Stimulated activated CD8-positive, alpha-beta memory T cell treated with anti-CD3 and anti-CD28 coated beads, Interleukin-2, amount 100 ng/mL, for 48 hours (primary cell): Measurements from ENCODE around the gene DNAJC6.
"Not testable (repeated sequence)": the region's sequence is repeated elsewhere in the genome, so short reads cannot be mapped to it uniquely, and the experiment has no call there.

Source experiments
- DNase-seq, 2 donors: peaks; one replicate each; pipeline ENCODE4 v3.0.0-alpha.2; 2020; ENCODE audit warnings: low read depth in 2 of 2

Gene DNAJC6

DNA sequence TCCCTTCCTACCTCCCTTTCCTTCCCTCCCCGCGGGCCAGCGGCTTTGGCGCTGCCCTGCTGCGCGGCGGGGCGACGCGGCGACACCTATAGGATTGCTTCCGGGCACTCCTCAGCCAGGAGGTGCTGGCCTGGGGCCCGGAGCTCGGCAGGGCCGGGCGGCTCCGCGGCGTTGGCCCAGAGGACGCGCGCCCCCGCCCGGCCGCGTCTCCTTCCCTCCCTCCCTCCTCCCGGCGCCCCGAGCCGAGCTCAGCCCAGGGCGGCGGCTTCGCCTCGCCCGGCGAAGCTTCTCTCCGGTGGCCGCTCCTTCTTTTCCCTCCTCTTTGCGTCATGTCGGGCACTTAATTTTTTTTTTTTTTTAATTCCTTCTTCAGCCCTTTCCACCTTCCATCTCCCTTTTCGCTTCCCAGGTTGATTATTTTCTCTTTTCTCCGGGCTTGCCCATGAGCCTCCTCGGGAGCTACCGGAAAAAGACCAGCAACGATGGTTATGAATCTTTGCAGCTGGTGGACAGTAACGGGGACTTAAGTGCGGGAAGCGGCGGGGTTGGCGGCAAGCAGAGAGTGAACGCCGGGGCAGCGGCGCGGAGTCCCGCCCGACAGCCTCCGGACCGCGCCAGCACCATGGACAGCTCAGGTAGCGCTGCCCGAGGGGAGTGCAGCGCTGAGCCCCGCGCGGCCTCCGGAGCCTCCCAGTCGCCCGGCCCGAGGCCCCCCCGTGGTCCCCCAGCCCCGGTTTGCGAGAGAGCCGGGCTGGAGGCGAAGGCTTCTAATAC is at the start of gene DNAJC6:
DNAJC6 (plus strand) TSS at position 240 of the 774 bp plus-strand sequence; CDS start at position 443, 203 bp downstream.
- peak; percentile 40 to 48 for DNase-seq

GRCh38 chr1:65259816-65260215 is 49.5 kb upstream of the DNAJC6 start:
- DNase-seq, result no peak

DNA sequence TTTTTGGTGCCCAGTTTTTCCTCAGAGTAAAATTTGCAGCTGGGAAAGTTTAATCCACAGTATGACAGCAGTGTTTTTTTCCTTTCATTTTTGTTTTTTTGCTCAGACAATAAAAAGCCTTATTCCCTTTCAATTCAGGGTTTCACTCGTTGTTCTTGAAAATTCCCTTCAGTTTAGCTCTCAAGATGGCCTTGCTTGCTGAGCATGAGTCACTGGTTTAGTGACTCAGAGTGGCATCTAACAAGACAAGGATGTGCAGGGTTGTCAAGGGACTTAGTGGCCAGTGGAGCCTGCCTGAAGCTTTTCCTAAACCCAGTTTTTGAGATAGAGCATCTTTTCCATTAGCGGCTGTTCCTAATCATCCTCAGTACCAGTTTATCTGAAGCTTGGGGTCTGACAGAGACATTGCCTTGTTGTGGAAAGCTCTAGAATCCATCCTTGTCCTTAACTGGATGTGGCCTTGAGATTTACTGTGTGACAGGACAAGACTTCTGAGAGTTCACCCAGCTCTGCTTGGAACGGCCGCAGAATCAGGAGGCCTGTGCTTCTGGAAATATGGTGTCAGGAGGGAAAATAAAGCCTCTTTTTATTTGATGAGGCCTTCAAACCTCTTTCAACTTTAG is 48.4 kb upstream of the DNAJC6 start:
- no peak for DNase-seq

- DNase-seq, result no peak
Observed at GRCh38 chr1:65263286-65263685, 46.1 kb upstream of the DNAJC6 start.

DNA sequence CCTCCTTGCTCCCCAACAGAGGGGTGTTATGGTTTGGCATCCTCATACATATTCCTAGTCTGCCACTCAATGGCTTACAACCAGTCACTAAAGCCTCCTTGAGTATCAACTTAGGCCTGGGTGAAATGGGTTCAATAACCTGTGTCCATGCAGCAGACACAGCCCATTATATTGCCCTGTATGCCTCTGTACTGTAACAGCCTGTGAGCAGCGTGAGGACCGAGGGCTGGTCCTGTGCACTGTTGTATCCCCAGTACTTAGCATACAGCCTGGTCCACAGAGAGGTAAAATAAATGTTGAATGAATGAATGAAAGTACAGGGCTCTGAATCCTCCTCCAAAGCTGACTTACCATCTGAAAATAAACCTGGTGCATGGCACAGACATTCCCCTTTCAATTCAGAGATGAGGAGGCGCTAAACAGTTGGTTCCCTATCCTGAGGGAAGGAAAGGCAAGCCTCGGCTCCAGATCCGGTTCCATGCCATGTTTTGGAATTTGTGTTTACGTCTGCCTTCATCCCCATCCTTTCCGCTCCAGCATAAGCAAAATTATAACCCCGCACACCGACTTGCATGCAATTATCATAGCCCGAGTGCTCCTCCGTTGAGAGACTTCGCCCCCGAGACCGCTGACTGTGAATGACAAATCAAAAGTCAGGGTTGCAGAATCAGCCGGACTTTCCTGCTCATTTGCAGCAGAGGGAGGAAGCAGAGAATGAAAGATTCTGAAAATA is 45.0 kb upstream of the DNAJC6 start:
- no peak for DNase-seq

- DNase-seq, result no peak
Observed at GRCh38 chr1:65265296-65265650, 44.1 kb upstream of the DNAJC6 start.

- no peak for DNase-seq
Observed at GRCh38 chr1:65265651-65266351, 43.5 kb upstream of the DNAJC6 start.

- DNase-seq, result no peak
Observed at GRCh38 chr1:65266476-65266875, 42.9 kb upstream of the DNAJC6 start.

GRCh38 chr1:65267271-65267670 is 42.1 kb upstream of the DNAJC6 start:
- no peak for DNase-seq

DNA sequence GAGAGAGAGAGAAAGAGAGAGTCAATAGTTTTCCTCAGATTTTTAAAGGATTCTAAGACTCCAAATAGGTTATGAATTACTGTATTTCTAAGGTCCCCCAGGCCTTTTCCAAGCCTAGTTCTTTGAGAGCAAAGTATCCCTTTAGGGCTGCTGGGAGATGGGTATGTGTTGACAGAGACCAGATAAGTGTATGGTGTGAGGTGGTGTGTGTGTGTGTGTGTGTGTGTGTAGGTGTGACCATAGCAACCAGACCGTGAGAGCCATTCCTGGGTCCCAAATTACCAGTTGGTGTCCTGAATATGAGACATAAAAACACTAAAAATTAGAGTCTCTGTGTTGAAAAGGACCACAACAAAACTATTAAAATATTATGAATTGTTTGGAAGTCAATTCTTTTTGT is 41.7 kb upstream of the DNAJC6 start:
- no peak for DNase-seq

GRCh38 chr1:65269612-65270011 is 39.7 kb upstream of the DNAJC6 start:
- DNase-seq, result no peak

DNA sequence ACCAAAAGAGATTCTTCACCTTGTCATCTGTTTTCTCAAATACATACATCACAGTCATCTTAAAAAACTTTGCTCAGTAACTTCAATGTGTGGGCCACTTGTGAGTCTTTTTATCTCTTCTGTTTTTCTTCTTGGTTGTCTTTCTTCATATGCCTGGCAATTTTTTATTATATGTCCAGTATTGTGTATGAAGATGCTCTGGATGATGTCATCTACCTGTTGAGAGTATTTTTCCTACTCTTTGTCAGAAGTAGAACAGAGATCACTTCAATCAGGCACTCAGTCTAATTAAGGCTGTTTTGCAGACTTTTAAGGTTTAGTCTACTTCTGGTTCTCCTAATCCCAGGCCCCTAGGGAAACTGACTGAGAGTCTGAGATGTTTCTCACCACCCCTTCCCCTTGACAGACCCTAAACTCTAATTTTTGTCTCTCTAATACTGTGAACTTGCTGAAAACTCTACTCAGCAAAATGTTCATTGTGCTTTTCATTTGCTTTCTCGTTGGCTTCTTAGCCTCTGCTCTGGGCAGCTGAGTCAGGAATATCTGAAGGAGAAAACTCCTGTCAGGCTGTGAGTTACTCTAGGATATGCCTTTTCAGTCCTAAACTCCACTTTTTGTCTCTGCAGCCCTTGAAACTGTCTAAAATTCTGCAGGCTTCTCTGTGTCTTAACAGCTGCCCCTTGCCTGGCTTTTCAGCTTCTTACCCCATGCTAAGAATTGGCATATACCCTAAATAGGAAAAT is 33.0 kb upstream of the DNAJC6 start:
- no peak for DNase-seq

- DNase-seq, result no peak
Observed at GRCh38 chr1:65277605-65278347, 31.6 kb upstream of the DNAJC6 start.

DNA sequence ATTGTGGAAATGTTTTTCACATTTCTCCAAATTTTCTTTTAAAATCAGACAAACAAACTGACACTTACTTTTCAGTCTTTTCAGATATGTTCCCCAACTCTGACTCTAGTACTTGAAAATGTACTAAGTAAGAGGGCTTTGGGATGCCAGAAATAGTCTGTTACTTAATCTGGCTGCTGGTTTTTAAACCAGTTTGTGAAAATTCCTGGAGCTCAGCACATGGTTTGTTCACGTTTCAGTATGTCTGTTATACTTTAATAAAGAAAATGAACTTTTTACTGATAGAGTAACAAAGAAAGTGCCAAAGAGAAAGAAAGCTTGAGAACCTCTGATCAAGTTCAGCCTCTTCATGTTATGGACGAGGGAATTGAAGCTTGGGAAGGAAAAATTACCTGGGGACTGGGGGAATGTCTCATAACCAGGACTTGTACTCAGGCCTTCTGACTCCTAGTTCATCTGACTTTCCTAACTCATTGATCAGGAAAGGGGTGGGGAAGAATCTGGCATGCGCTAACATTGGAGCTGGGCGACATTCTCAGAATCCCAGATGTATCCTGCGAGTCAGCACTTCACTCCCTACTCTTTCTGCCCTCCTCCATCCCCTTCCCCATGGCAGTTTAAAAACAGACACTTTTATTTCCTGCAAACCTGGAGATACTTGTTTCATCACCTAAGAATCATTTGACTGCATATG is 30.8 kb upstream of the DNAJC6 start:
- DNase-seq, result no peak

DNA sequence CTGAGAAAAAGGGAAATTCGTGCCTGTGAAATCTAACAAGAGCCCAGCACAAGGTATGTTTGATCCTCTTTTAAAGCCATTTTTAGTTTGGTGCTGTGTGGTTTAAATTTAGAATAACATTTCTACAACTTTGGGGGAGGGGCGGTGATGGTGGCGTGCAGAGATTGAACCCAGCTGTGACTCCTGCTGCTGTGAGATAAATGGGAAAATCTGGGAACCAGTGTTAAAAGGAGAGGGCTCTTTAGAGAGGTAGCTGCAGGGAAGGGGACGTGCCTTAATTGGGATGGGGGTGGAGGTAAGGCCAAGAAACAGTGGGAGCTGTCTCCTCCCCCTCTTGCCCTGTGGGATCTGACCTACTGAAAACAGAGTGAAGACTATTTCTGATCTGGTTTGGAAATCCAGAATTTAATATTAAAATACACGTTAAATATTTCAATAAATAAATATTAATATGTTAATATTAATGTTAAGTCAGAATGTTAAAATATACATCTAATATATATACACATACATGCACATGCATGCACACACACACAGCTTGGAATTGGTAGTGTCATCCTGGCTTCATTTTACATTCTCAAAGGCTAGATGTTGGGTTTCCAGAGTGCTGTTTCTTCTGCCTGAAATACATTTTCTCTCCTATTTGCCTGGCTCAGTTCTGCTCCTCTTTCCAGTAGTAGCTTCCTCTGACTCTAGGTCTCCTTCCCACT is 30.1 kb upstream of the DNAJC6 start:
- no peak for DNase-seq

GRCh38 chr1:65281846-65282245 is 27.5 kb upstream of the DNAJC6 start:
- DNase-seq, result no peak

DNA sequence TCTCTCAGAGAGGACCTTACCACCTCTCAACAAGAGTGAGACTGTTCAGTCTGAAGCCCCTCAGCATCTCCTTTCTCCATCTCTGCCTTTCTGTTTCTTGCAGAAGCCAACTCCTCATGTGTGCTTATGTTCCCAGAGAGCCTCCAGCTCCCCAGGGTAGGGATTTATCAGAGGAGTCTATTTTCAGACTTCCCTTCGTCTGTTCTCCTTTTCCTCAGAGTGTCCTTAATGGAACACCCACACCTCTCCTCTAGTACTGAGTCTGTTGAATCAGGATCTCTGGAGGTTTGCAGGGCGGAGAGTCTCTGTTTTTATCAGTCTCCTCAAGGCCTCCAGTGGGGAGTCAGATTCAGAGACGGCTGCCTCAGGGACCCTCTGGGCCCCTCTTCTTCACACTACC is 25.1 kb upstream of the DNAJC6 start:
- DNase-seq, result no peak

DNA sequence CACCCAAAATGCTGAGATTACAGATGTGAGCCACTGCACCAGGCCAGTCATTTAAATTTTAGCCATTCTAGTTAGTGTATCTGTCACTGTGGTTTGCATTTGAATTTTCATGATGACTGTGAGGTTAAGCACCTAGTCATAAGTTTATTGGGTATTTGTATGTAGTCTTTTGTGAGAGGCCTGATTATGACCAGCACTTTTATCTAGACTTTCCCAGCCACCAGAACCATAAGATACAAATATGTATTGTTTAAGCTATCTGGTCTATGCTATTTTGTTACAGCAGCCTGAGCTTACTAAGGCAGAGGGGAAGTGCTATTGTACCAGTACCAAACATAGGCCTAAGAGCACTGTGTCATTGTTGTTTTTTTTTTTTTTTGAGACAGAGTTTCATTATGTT is 19.9 kb upstream of the DNAJC6 start:
- no peak for DNase-seq

DNA sequence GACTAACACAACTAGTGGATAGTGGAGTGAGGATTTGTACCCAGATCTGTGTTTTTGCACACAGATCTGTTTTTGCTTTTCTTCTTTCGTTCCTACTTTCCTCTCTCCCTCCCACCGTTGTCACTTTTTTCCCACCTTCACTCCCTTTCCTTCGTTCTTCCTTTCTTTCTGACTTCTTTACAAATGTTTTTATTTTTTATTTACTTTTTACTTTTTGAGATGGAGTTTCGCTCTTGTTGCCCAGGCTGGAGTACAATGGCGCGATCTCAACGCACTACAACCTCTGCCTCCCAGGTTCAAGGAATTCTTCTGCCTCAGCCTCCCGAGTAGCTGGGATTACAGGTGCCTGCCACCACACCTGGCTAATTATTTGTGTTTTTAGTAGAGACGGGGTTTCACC is 17.5 kb upstream of the DNAJC6 start:
- not testable (repeated sequence) for DNase-seq
